Measurements from ENCODE around the gene WDR91.

WDR91 gene

DNA sequence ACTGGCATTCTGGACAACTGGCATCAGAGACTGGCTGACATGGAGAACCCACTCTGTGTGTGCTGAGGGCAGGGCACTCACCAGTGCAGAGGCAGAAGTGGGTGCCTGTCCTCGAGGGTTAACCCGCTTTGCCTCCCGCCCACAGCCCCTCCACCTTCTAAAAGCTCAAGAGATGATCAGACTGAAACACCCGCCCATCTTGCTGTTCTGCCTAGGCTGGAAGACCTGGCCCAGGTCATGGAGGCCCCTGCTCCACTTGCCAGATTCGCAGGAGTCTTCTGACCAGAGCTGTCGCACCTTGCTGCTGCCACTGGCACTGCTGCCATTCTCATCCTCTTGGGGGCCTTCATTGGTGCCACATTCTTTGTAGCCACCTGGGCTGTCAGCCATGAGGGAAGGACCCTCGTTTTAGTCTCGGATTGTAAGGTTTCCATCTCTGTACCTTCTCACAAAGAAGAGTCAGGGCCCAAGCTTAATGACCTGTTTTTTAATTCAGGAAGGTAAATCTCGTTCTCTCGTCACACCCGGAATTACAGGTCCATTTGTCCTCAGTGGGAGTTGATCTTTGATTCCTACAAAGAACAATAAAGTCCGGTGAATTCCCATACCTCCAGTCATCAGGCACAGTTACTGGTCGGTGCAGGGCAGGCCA lies 42.7 kb downstream of the WDR91 start:
- peak overlapping the region; percentile 97 for H3K27ac ChIP-seq
- TF ChIP-seq, protein P1, sequence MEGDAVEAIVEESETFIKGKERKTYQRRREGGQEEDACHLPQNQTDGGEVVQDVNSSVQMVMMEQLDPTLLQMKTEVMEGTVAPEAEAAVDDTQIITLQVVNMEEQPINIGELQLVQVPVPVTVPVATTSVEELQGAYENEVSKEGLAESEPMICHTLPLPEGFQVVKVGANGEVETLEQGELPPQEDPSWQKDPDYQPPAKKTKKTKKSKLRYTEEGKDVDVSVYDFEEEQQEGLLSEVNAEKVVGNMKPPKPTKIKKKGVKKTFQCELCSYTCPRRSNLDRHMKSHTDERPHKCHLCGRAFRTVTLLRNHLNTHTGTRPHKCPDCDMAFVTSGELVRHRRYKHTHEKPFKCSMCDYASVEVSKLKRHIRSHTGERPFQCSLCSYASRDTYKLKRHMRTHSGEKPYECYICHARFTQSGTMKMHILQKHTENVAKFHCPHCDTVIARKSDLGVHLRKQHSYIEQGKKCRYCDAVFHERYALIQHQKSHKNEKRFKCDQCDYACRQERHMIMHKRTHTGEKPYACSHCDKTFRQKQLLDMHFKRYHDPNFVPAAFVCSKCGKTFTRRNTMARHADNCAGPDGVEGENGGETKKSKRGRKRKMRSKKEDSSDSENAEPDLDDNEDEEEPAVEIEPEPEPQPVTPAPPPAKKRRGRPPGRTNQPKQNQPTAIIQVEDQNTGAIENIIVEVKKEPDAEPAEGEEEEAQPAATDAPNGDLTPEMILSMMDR (conservative IDR thresholded peaks at IDR 0.05): no peak
- no peak for TF ChIP-seq ZFX (IDR thresholded peaks at IDR 0.05)

GRCh38 chr7:135168001-135168400 lies 43.3 kb downstream of the WDR91 start:
- TF ChIP-seq, protein P1 (conservative IDR thresholded peaks at IDR 0.05): no peak
- no peak for TF ChIP-seq ZFX (IDR thresholded peaks at IDR 0.05)
- peak overlapping the region; percentile 6; the same call in 1 of the 2 replicates for H3K27ac ChIP-seq

GRCh38 chr7:135167365-135167917 lies 43.9 kb downstream of the WDR91 start:
- H3K27ac ChIP-seq: peak overlapping the region; percentile 6; the same call in 1 of the 2 replicates

GRCh38 chr7:135166338-135166990 lies 44.9 kb downstream of the WDR91 start:
- TF ChIP-seq, protein P1 (conservative IDR thresholded peaks at IDR 0.05): no peak
- no peak for TF ChIP-seq ZFX (IDR thresholded peaks at IDR 0.05)
- H3K27ac ChIP-seq: no peak overlapping the region

More at GRCh38 chr7:135167365-135167917, 43.9 kb downstream of the WDR91 start:
- TF ChIP-seq ZFX (IDR thresholded peaks at IDR 0.05): no peak
- TF ChIP-seq, protein P1 (conservative IDR thresholded peaks at IDR 0.05): no peak

DNA sequence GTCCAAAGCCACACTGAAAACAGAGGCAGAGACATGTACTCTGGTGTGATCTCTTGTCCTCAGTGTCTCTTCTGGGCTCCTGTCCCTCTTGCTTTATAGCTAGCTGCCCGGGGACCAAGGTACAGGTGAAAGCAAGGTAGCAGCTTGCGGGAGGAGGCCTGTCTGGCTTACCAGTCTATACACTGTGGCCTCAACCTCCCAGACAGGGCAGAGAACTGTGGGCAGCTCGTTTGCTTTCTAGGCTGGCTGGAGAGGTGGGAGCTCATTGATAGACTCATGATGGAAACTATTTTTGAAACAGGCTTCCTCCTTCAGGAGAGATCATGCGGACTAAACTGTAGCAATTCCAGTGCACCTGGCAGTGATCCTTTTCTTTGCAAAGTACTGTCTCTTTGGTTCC lies 45.5 kb downstream of the WDR91 start:
- H3K27ac ChIP-seq: no peak overlapping the region
- no peak for TF ChIP-seq ZFX (IDR thresholded peaks at IDR 0.05)
- TF ChIP-seq, protein P1 (conservative IDR thresholded peaks at IDR 0.05): no peak

DNA sequence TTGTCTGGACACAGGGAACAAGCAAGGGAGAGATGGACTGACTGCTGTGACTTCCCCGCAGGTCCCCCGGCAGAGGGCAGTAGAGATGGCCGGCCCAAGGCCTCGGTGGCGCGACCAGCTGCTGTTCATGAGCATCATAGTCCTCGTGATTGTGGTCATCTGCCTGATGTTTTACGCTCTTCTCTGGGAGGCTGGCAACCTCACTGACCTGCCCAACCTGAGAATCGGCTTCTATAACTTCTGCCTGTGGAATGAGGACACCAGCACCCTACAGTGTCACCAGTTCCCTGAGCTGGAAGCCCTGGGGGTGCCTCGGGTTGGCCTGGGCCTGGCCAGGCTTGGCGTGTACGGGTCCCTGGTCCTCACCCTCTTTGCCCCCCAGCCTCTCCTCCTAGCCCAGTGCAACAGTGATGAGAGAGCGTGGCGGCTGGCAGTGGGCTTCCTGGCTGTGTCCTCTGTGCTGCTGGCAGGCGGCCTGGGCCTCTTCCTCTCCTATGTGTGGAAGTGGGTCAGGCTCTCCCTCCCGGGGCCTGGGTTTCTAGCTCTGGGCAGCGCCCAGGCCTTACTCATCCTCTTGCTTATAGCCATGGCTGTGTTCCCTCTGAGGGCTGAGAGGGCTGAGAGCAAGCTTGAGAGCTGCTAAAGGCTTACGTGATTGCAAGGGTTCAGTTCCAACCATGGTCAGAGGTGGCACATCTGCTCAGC lies 46.8 kb downstream of the WDR91 start:
- H3K27ac ChIP-seq: no peak overlapping the region
- no peak for TF ChIP-seq ZFX (IDR thresholded peaks at IDR 0.05)
- TF ChIP-seq, protein P1 (conservative IDR thresholded peaks at IDR 0.05): peak; percentile 33

Measured in C4-2B (cell line).